NB4 (cell line): ENCODE data around the gene KLHL17.

Experiments used
- DNase-seq: peaks from one replicate; pipeline ENCODE4 v3.0.0; 2010; ENCODE audit warnings: low read depth
- H3K4me3 ChIP-seq: one replicate; pipeline ENCODE4 v1.5.1; 2011; ENCODE audit warnings: mild to moderate bottlenecking, low read depth, low read length, moderate library complexity
- MAX ChIP-seq: IDR thresholded peaks from 2 replicates; pipeline ENCODE4 v1.6.1; 2011; ENCODE audit warnings: low read depth, low read length
- MYC ChIP-seq: IDR thresholded peaks from 2 replicates; pipeline ENCODE4 v1.6.1; 2011; ENCODE audit warnings: low read depth, low read length
- POLR2A ChIP-seq: IDR thresholded peaks from 2 replicates; pipeline ENCODE4 v1.6.1; 2011; ENCODE audit warnings: mild to moderate bottlenecking; ENCODE audit not compliant: insufficient read length; ENCODE audit errors: extremely low read depth
- TF ChIP-seq, protein P1 (sequence below): IDR thresholded peaks from one replicate; pipeline ENCODE4 v1.5.1; 2012; ENCODE audit warnings: low read depth, low read length

Gene KLHL17

DNA sequence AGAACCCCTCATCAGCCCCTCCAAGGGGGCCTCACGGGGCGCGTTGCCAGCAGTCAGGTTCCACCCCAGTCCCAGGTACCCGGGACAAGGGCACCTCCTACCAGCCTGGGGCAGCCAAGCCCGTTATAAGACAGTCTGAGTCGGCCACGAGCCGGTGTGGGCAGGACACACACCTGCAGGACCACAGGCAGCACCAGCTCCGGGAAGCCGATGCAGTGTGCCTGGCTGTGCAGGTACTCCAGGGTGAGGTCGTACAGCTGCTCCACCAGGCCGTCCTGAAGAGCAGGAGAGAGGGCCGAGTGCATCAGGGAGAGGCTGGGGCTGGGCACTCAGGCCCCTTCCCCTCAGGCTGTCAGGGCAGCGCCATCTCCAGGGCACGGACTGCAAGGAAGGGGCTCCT is 12.4 kb upstream of the KLHL17 start:
- no peak for DNase-seq
- H3K4me3 ChIP-seq = no peak overlapping the region
- TF ChIP-seq POLR2A = no peak
- TF ChIP-seq MAX = no peak
- TF ChIP-seq, protein P1, sequence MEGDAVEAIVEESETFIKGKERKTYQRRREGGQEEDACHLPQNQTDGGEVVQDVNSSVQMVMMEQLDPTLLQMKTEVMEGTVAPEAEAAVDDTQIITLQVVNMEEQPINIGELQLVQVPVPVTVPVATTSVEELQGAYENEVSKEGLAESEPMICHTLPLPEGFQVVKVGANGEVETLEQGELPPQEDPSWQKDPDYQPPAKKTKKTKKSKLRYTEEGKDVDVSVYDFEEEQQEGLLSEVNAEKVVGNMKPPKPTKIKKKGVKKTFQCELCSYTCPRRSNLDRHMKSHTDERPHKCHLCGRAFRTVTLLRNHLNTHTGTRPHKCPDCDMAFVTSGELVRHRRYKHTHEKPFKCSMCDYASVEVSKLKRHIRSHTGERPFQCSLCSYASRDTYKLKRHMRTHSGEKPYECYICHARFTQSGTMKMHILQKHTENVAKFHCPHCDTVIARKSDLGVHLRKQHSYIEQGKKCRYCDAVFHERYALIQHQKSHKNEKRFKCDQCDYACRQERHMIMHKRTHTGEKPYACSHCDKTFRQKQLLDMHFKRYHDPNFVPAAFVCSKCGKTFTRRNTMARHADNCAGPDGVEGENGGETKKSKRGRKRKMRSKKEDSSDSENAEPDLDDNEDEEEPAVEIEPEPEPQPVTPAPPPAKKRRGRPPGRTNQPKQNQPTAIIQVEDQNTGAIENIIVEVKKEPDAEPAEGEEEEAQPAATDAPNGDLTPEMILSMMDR = no peak
- TF ChIP-seq MYC = no peak

DNA sequence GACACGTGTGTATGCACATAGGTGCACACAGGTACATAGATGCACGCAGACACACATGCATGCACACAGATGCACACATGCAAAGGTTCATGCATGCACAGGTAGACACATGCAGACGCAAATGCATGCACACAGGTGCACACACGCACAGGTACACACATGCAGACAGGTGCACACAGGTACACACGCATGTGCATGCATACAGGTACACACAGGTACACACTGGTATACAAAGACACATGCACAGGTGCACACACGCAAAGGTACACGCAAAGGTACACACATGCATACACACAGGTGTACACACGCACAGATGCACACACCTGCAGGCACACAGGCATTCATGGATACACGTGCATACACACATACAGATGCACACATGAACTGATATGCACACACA is 10.1 kb upstream of the KLHL17 start:
- DNase-seq = no peak

DNA sequence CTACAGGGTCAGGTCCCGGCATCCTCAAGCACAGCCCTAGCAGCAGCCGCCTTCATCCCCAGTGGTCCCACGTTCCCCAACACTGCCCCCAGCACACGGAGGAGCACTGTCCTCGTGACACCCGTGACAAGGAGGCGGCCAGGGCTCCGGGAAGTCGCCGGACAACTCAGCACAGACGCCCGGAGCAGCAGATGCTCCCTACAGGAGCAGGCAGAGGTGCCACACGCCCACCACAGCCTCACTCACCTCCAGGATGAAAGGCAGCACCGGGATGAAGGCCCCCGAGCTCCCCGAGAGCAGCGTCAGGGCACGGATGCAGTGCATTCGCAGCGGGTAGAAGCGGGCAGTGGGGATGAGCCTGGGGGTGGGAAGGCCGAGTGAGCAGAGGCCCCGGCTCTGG is 9.5 kb upstream of the KLHL17 start:
- TF ChIP-seq POLR2A (no peak), MAX (no peak), MYC (no peak)
- TF ChIP-seq, protein P1 = no peak
- no peak overlapping the region for H3K4me3 ChIP-seq
- no peak for DNase-seq

More for the DNA sequence above, 10.1 kb upstream of the KLHL17 start:
- H3K4me3 ChIP-seq = no peak overlapping the region
- TF ChIP-seq MAX (no peak), MYC (no peak), POLR2A (no peak)
- TF ChIP-seq, protein P1 = no peak

GRCh38 chr1:951364-951763 is 9.0 kb upstream of the KLHL17 start:
- H3K4me3 ChIP-seq = no peak overlapping the region
- DNase-seq = no peak
- no peak for TF ChIP-seq POLR2A
- TF ChIP-seq, protein P1 = peak; percentile 3

DNA sequence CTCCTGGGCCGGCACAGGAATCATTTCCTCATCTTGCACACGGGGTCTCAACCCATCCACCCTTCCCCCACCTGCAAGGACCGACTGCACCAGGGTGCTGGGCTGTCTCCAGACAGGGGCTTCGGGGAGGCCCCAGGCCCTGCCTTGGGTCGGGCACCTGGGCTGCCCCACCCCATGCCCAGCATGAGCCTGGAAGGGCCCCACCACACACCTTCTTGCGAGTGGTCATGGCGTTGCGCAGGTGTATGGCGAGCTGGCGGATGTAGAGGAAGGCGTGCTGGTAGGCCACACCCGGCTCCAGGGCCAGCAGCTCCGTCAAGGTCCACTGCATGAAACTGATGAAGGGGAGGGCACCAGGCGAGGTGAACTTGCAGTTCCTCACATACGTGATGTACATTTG is 8.2 kb upstream of the KLHL17 start:
- DNase-seq = no peak
- TF ChIP-seq, protein P1 = no peak
- TF ChIP-seq POLR2A (no peak), MYC (no peak), MAX (no peak)
- H3K4me3 ChIP-seq = no peak overlapping the region

DNA sequence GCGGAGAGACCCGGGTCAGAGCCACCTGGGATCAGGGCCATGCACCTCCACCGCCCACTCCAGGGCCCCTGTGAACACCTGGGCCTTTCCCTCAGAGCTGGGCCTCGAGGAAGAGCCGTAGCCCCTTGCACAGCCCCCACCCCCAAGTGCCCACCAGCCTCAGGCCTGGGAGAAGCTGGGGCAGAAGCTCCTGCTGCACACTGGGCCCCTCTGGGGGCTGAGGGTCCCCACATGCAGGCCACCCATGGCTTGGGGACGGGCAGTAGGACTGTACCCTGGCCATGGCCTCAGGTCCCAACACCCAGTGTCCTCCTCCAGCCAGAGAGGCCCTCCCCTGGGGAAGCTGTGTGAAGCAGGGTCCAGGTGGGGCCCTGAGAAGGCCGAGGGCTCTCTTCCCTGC is 7.8 kb upstream of the KLHL17 start:
- no peak for TF ChIP-seq MAX
- no peak overlapping the region for H3K4me3 ChIP-seq
- no peak for DNase-seq
